HepG2 (cell line): ENCODE results near the gene BMPER. TPM values are rescaled to one million over a fixed set of nuclear protein-coding genes. Genes with fewer than 3 reads are reported as not detected.

Source experiments
- ATAC-seq: fragments of 200-7000 bp; cut with Tn5 transposase; 3 replicates; pipeline ENCODE4 v1.9.1; 2020; ENCODE audit warnings: mild to moderate bottlenecking, moderate library complexity
- BruUV-seq: library from RNA; stranded (reverse); fragments of 400-500 nt; replicated peaks from 2 replicates; lab custom pipeline; 2021; lab: Mats Ljungman, UMichigan
- CTCF ChIA-PET: fragments of 300-600 bp; formaldehyde crosslinking; extraction: SDS; loops from one replicate; lab custom pipeline; 2021; ENCODE audit warnings: low total read pairs, inconsistent platforms, low intra/inter-chr PET ratio; lab: Yijun Ruan, JAX
- POLR2A ChIA-PET: fragments of 350-600 bp; sonication (Branson Sonifier 250); formaldehyde crosslinking; loops from one replicate; lab custom pipeline; 2020; ENCODE audit warnings: antibody characterized with exemption, inconsistent platforms; lab: Yijun Ruan, JAX
- DNase-seq: peaks from one replicate; pipeline ENCODE4 v3.0.0-alpha.2; 2015; ENCODE audit warnings: low spot score
- FAIRE-seq: peaks from 3 replicates; lab custom pipeline; 2011; peaks lifted over from hg19 to GRCh38; lab: Jason Lieb, UNC
- H2AFZ ChIP-seq: one replicate; pipeline ENCODE4 v1.6.1; 2011; ENCODE audit warnings: low read length, inconsistent platforms
- H3K27ac ChIP-seq: fragments of 300-600 bp; 3 replicates; pipeline ENCODE4 v1.8.0; 2011; ENCODE audit warnings: mixed run types, mild to moderate bottlenecking, mixed read lengths, low read length, inconsistent platforms; ENCODE audit not compliant: insufficient read depth; ENCODE audit errors: extremely low read length
- H3K27me3 ChIP-seq, 2 experiments: fragments of 200-600 bp in 1 of 2; 2 replicates in 1 of 2; 3 replicates in 1 of 2; pipeline versions ENCODE4 v1.6.0 to v1.8.0; 2011; ENCODE audit warnings: low read length in 2 of 2, mild to moderate bottlenecking in 2 of 2, moderate library complexity in 2 of 2, inconsistent platforms in 1 of 2; ENCODE audit not compliant: insufficient read depth in 2 of 2, control insufficient read depth in 1 of 2
- H3K36me3 ChIP-seq, 2 experiments: fragments of 200-600 bp in 1 of 2; replicated peaks in 1 of 2; 2 replicates in 1 of 2; 3 replicates in 1 of 2; pipeline versions ENCODE4 v1.5.1 to v1.8.0; 2011; ENCODE audit warnings: low read length in 2 of 2, inconsistent platforms in 1 of 2; ENCODE audit not compliant: insufficient read depth in 2 of 2, control insufficient read depth in 1 of 2
- H3K4me1 ChIP-seq: 2 replicates; pipeline ENCODE4 v1.5.1; 2012; ENCODE audit warnings: low read length, inconsistent platforms; ENCODE audit not compliant: insufficient read depth
- H3K4me2 ChIP-seq: 2 replicates; pipeline ENCODE4 v1.6.0; 2011; ENCODE audit warnings: low read depth, low read length, inconsistent platforms
- H3K4me3 ChIP-seq, 3 experiments: fragments of 200-600 bp in 1 of 3; sonication (generic), shearing (Covaris generic) in 1 of 3; replicated peaks in 1 of 3; 2 replicates each; pipeline ENCODE4 v1.5.1; 2011 to 2016; ENCODE audit warnings: low read length in 3 of 3, inconsistent platforms in 2 of 3, low read depth in 2 of 3, mild to moderate bottlenecking in 2 of 3, control low read depth in 1 of 3, mixed read lengths in 1 of 3; ENCODE audit not compliant: insufficient read depth in 1 of 3
- H3K79me2 ChIP-seq: one replicate; pipeline ENCODE4 v1.6.1; 2011; ENCODE audit warnings: low read length, inconsistent platforms; ENCODE audit not compliant: insufficient read depth
- H3K9ac ChIP-seq: 2 replicates; pipeline ENCODE4 v1.6.0; 2011; ENCODE audit warnings: mild to moderate bottlenecking, low read depth, low read length, inconsistent platforms; ENCODE audit not compliant: insufficient read depth
- H3K9me3 ChIP-seq: 2 replicates; pipeline ENCODE4 v1.5.1; 2012; ENCODE audit warnings: mild to moderate bottlenecking, low read length
- H4K20me1 ChIP-seq: 2 replicates; pipeline ENCODE4 v1.6.0; 2011; ENCODE audit warnings: inconsistent platforms, mild to moderate bottlenecking, low read length, moderate library complexity; ENCODE audit not compliant: insufficient read depth
- EED ChIP-seq: sonication (generic); formaldehyde crosslinking; IDR thresholded peaks from 2 replicates; pipeline ENCODE4 v1.5.0; 2020; ENCODE audit warnings: mild to moderate bottlenecking, missing genetic modification reagents
- EP300 ChIP-seq, 3 experiments: sonication (generic) in 1 of 3; formaldehyde crosslinking in 1 of 3; IDR thresholded peaks; 2 replicates each; pipeline versions ENCODE4 v1.5.1 to v1.6.1; 2011 to 2020; ENCODE audit warnings: low read depth in 2 of 3, low read length in 2 of 3, borderline replicate concordance in 1 of 3, improper control_type of control experiment in 1 of 3, mild to moderate bottlenecking in 1 of 3, missing genetic modification reagents in 1 of 3, moderate library complexity in 1 of 3
- JARID2 ChIP-seq: sonication (generic); formaldehyde crosslinking; IDR thresholded peaks from 2 replicates; pipeline ENCODE4 v1.8.1; 2023; ENCODE audit warnings: missing genetic modification reagents, inconsistent platforms; ENCODE audit not compliant: insufficient replicate concordance
- TEAD2 ChIP-seq: sonication (generic); formaldehyde crosslinking; IDR thresholded peaks from 2 replicates; pipeline ENCODE4 v1.9.0; 2021; ENCODE audit warnings: missing genetic modification reagents
- THAP8 ChIP-seq: sonication (generic); formaldehyde crosslinking; IDR thresholded peaks from 2 replicates; pipeline ENCODE4 v1.5.1; 2020; ENCODE audit warnings: missing genetic modification reagents, mild to moderate bottlenecking, borderline replicate concordance
- TOPORS ChIP-seq: sonication (generic); formaldehyde crosslinking; IDR thresholded peaks from 2 replicates; pipeline ENCODE4 v1.8.0; 2023; ENCODE audit warnings: mild to moderate bottlenecking, missing genetic modification reagents
- ZBTB3 ChIP-seq: sonication (generic); formaldehyde crosslinking; IDR thresholded peaks from 2 replicates; pipeline ENCODE4 v1.4.0; 2020; ENCODE audit warnings: low read depth, mild to moderate bottlenecking, moderate library complexity, missing genetic modification reagents, borderline replicate concordance
- ZBTB44 ChIP-seq: sonication (generic); formaldehyde crosslinking; IDR thresholded peaks from 2 replicates; pipeline ENCODE4 v1.4.0; 2020; ENCODE audit warnings: missing genetic modification reagents
- ZFP36L2 ChIP-seq: sonication (generic); formaldehyde crosslinking; IDR thresholded peaks from 2 replicates; pipeline ENCODE4 v1.4.0; 2020; ENCODE audit warnings: missing genetic modification reagents
- ZNF251 ChIP-seq: sonication (generic); formaldehyde crosslinking; IDR thresholded peaks from 2 replicates; pipeline ENCODE4 v1.9.0; 2021; ENCODE audit warnings: mild to moderate bottlenecking, missing genetic modification reagents
- ZNF558 ChIP-seq: sonication (generic); formaldehyde crosslinking; IDR thresholded peaks from 2 replicates; pipeline ENCODE4 v1.9.0; 2022; ENCODE audit warnings: mild to moderate bottlenecking, missing genetic modification reagents, borderline replicate concordance
- ZNF572 ChIP-seq: sonication (generic); formaldehyde crosslinking; IDR thresholded peaks from 2 replicates; pipeline ENCODE4 v1.5.1; 2020; ENCODE audit warnings: mild to moderate bottlenecking, missing genetic modification reagents
- ZNF660 ChIP-seq: sonication (generic); formaldehyde crosslinking; IDR thresholded peaks from 2 replicates; pipeline ENCODE4 v1.5.1; 2020; ENCODE audit warnings: mild to moderate bottlenecking, low read depth, missing genetic modification reagents, borderline replicate concordance
- ZNF7 ChIP-seq: IDR thresholded peaks from 2 replicates; pipeline ENCODE4 v1.6.1; 2016; ENCODE audit warnings: missing biosample characterization, missing genetic modification reagents
- ZNF839 ChIP-seq: sonication (generic); formaldehyde crosslinking; IDR thresholded peaks from 2 replicates; pipeline ENCODE4 v1.4.0; 2020; ENCODE audit warnings: missing genetic modification reagents, mild to moderate bottlenecking, borderline replicate concordance
- ZNF878 ChIP-seq: sonication (generic); formaldehyde crosslinking; IDR thresholded peaks from 2 replicates; pipeline ENCODE4 v1.8.1; 2023; ENCODE audit warnings: mild to moderate bottlenecking, missing genetic modification reagents, moderate library complexity
- in situ Hi-C: cut with HindIII; loops from 2 replicates; pipeline ENCODE4 v1.10.0; 2017; ENCODE audit warnings: low pct_unique_long_range_greater_than_20kb; ENCODE audit not compliant: extremely low pct_ligation_motif_present
- intact Hi-C: fragments of 100-400 bp; cut with micrococcal nuclease; formaldehyde crosslinking; loops from one replicate; pipeline ENCODE4 v1.10.0; 2022; ENCODE audit not compliant: unreplicated experiment
- polyA plus RNA-seq, 8 experiments: library from polyadenylated mRNA; depleted of rRNA in 3 of 8; stranded (reverse) in 7 of 8; unstranded in 1 of 8; fragments of >200 nt; fragmentation: Illumina TruSeq in 4 of 8; extraction: Trizol in 4 of 8; gene quantifications; 2 replicates each; pipeline versions ENCODE4 v1.2.1 to v1.2.3, GENCODE V29; 2011 to 2016; ENCODE audit warnings: low read depth in 4 of 8, missing spikeins in 1 of 8, mixed read lengths in 1 of 8; ENCODE audit not compliant: insufficient read depth in 1 of 8
- total RNA-seq, 5 experiments: library from RNA; depleted of rRNA; stranded (reverse); fragments of >200 nt; fragmentation: Illumina TruSeq; extraction: Trizol; gene quantifications; 2 replicates each; pipeline ENCODE4 v1.2.3, GENCODE V29; 2016; ENCODE audit warnings: low read depth in 1 of 5

Gene BMPER
- total and polyA plus RNA-seq, 2 of the 13 experiments (the other 11 are each of a cell fraction or from before 2014, with no cell fraction given) = not detected

- peaks cover 12% of the 10 kb centered on the region for H3K4me1 ChIP-seq
- no peaks in the 10 kb centered on the region for H4K20me1 ChIP-seq
- in situ Hi-C loops (no loop called here), intact Hi-C loops (no loop called here)
- TF ChIP-seq ZNF251 = no peak
- no peak for TF ChIP-seq TOPORS (CRISPR knock-in tag)
- TF ChIP-seq ZNF572 = no peak
- no peak for TF ChIP-seq EED (CRISPR knock-in tag)
- no peak for TF ChIP-seq ZBTB44 (CRISPR knock-in tag)
- no peak for TF ChIP-seq ZNF7 (CRISPR knock-in tag)
- TF ChIP-seq ZBTB3 (CRISPR knock-in tag) = no peak
- TF ChIP-seq ZNF839 (CRISPR knock-in tag) = no peak
- TF ChIP-seq JARID2 (CRISPR knock-in tag) = no peak
- TF ChIP-seq ZNF558 (CRISPR knock-in tag) = no peak
- TF ChIP-seq TEAD2 (CRISPR knock-in tag) = no peak
- no peak for TF ChIP-seq ZNF878 (CRISPR knock-in tag)
- TF ChIP-seq THAP8 (CRISPR knock-in tag) = no peak
- TF ChIP-seq EP300 (IDR thresholded peaks at IDR 0.05; ENCODE audit: low read depth in 2 of 2, low read length in 2 of 2) = no peak
- TF ChIP-seq EP300 (CRISPR knock-in tag; IDR thresholded peaks at IDR 0.05; ENCODE audit: borderline replicate concordance) = no peak
- no peak for TF ChIP-seq ZFP36L2
- no peak for TF ChIP-seq ZNF660 (CRISPR knock-in tag)
- no peak for FAIRE-seq
- ChIA-PET POLR2A (no interaction called here), CTCF (no interaction called here)
- no peak overlapping the region for H2AFZ ChIP-seq
- H3K9me3 ChIP-seq = no peaks in the 10 kb centered on the region
- ATAC-seq = no peak
- no peaks in the 10 kb centered on the region for H3K36me3 ChIP-seq
- BruUV-seq = no TSS peak
- peaks cover 3 to 35% of the 10 kb centered on the region in 2 experiments; a peak in 3 of 5 replicates for H3K27me3 ChIP-seq
- no peak overlapping the region for H3K9ac ChIP-seq
- no peaks in the 10 kb centered on the region for H3K79me2 ChIP-seq
- no peak overlapping the region for H3K4me3 ChIP-seq
- H3K4me2 ChIP-seq = no peak overlapping the region
- DNase-seq = no peak
- H3K27ac ChIP-seq = no peak overlapping the region
These were observed 1.4 kb downstream of the BMPER start for GRCh38 chr7:33906697-33907096.
